HG03342 (cell line): ENCODE measurements around the gene NIPA2.

Experiments used
- ATAC-seq: cut with Tn5 transposase; IDR thresholded peaks from one replicate; pipeline ENCODE4 v1.9.1; 2021; ENCODE audit warnings: mild to moderate bottlenecking, moderate library complexity; ENCODE audit not compliant: unreplicated experiment

The NIPA2 gene

GRCh38 chr15:22874966-22875365, 36.5 kb downstream of the NIPA2 start:
- no peak for ATAC-seq

- no peak for ATAC-seq
Observed at GRCh38 chr15:22877117-22877516, 38.7 kb downstream of the NIPA2 start.

- no peak for ATAC-seq
Observed at GRCh38 chr15:22877607-22878006, 39.1 kb downstream of the NIPA2 start.

- ATAC-seq, result no peak
Observed at GRCh38 chr15:22878103-22878502, 39.6 kb downstream of the NIPA2 start.

GRCh38 chr15:22880068-22880980, 41.9 kb downstream of the NIPA2 start:
- ATAC-seq, result no peak

GRCh38 chr15:22880981-22881738, 42.7 kb downstream of the NIPA2 start:
- ATAC-seq, result no peak

GRCh38 chr15:22881739-22882440, 43.4 kb downstream of the NIPA2 start:
- ATAC-seq, result no peak

- no peak for ATAC-seq
Observed at GRCh38 chr15:22883196-22883595, 44.7 kb downstream of the NIPA2 start.

- ATAC-seq, result no peak
Observed at GRCh38 chr15:22884344-22884743, 45.9 kb downstream of the NIPA2 start.

- ATAC-seq, result no peak
Observed at GRCh38 chr15:22885120-22885519, 46.7 kb downstream of the NIPA2 start.

GRCh38 chr15:22887157-22887951, 48.9 kb downstream of the NIPA2 start:
- ATAC-seq, result no peak

GRCh38 chr15:22888120-22888859, 49.8 kb downstream of the NIPA2 start:
- no peak for ATAC-seq

GRCh38 chr15:22889146-22889818, 50.8 kb downstream of the NIPA2 start:
- no peak for ATAC-seq

GRCh38 chr15:22890296-22890695, 51.8 kb downstream of the NIPA2 start:
- no peak for ATAC-seq

GRCh38 chr15:22891426-22892210, 53.2 kb downstream of the NIPA2 start:
- no peak for ATAC-seq

- ATAC-seq, result no peak
Observed at GRCh38 chr15:22892333-22892732, 53.9 kb downstream of the NIPA2 start.

- ATAC-seq, result no peak
Observed at GRCh38 chr15:22893081-22893480, 54.6 kb downstream of the NIPA2 start.

- ATAC-seq, result no peak
Observed at GRCh38 chr15:22893881-22894280, 55.4 kb downstream of the NIPA2 start.
